ENCODE results near the gene MYO3B.
"Not testable (repeated sequence)": the region's sequence is repeated elsewhere in the genome, so short reads cannot be mapped to it uniquely, and the experiment has no call there.

MYO3B gene

GRCh38 chr2:170660409-170660808 lies 482.5 kb downstream of the MYO3B start:
- no peak for DNase-seq

- no peak for DNase-seq
Observed at GRCh38 chr2:170665743-170666142, 487.8 kb downstream of the MYO3B start.

- DNase-seq = no peak
Observed at GRCh38 chr2:170669909-170670308, 492.0 kb downstream of the MYO3B start.

- no peak for DNase-seq
Observed at GRCh38 chr2:170670651-170671050, 492.7 kb downstream of the MYO3B start.

- DNase-seq = no peak
Observed at GRCh38 chr2:170671079-170671478, 493.1 kb downstream of the MYO3B start.

GRCh38 chr2:170674282-170674681 lies 496.3 kb downstream of the MYO3B start:
- not testable (repeated sequence) for DNase-seq

GRCh38 chr2:170675701-170676100 lies 497.8 kb downstream of the MYO3B start:
- no peak for DNase-seq

- DNase-seq = no peak
Observed at GRCh38 chr2:170679607-170680079, 501.7 kb downstream of the MYO3B start.

GRCh38 chr2:170680172-170680941 lies 502.4 kb downstream of the MYO3B start:
- no peak for DNase-seq

GRCh38 chr2:170681311-170681710 lies 503.4 kb downstream of the MYO3B start:
- no peak for DNase-seq

- no peak for DNase-seq
Observed at GRCh38 chr2:170685591-170685990, 507.6 kb downstream of the MYO3B start.

GRCh38 chr2:170689481-170689880 lies 511.5 kb downstream of the MYO3B start:
- DNase-seq = no peak

GRCh38 chr2:170690640-170691039 lies 512.7 kb downstream of the MYO3B start:
- no peak for DNase-seq

GRCh38 chr2:170694316-170694715 lies 516.4 kb downstream of the MYO3B start:
- no peak for DNase-seq

GRCh38 chr2:170695521-170696410 lies 517.8 kb downstream of the MYO3B start:
- no peak for DNase-seq

- DNase-seq = no peak
Observed at GRCh38 chr2:170696948-170697347, 519.0 kb downstream of the MYO3B start.

GRCh38 chr2:170701011-170701410 lies 523.1 kb downstream of the MYO3B start:
- no peak for DNase-seq

- DNase-seq = no peak
Observed at GRCh38 chr2:170703776-170704476, 526.0 kb downstream of the MYO3B start.

Data from activated CD4-positive, alpha-beta T cell treated with anti-CD3 and anti-CD28 coated beads for 1 hour (primary cell).